ENCODE results near the gene MS4A18.
"Not testable (repeated sequence)": the region's sequence is repeated elsewhere in the genome, so short reads cannot be mapped to it uniquely, and the experiment has no call there.

The MS4A18 gene

GRCh38 chr11:60724420-60724819, at the start of gene MS4A18:
MS4A18 (plus strand) TSS chr11:60724720.
- no peak for DNase-seq
- intact Hi-C loops (cut with DNase I), result no loop called here

- DNase-seq; intact Hi-C loops (cut with DNase I): not testable (repeated sequence)
Measured at GRCh38 chr11:60678231-60678630, 46.3 kb upstream of the MS4A18 start.

GRCh38 chr11:60679879-60680278, 44.6 kb upstream of the MS4A18 start:
- DNase-seq, result no peak
- intact Hi-C loops (cut with DNase I), result no loop called here

GRCh38 chr11:60680455-60681119, 43.9 kb upstream of the MS4A18 start:
- intact Hi-C loops (cut with DNase I), result no loop called here
- no peak for DNase-seq

- intact Hi-C loops (cut with DNase I); DNase-seq: not testable (repeated sequence)
Measured at GRCh38 chr11:60684541-60684848, 40.0 kb upstream of the MS4A18 start.

- intact Hi-C loops (cut with DNase I), result no loop called here
Measured at GRCh38 chr11:60691661-60692060, 32.9 kb upstream of the MS4A18 start.

GRCh38 chr11:60699284-60699691, 25.2 kb upstream of the MS4A18 start, which contains the start of gene MS4A8:
MS4A8 (plus strand) TSS chr11:60699612; CDS start chr11:60700861, 1,249 bp downstream.
- intact Hi-C loops (cut with DNase I), result no loop called here
- DNase-seq, result no peak

More at GRCh38 chr11:60691661-60692060, 32.9 kb upstream of the MS4A18 start:
- DNase-seq, result no peak

- intact Hi-C loops (cut with DNase I), result no loop called here
- no peak for DNase-seq
Measured at GRCh38 chr11:60699936-60700335, 24.6 kb upstream of the MS4A18 start.

GRCh38 chr11:60700689-60701468, 23.6 kb upstream of the MS4A18 start:
- DNase-seq, result no peak
- intact Hi-C loops (cut with DNase I), result no loop called here

- intact Hi-C loops (cut with DNase I), result no loop called here
- no peak for DNase-seq
Measured at GRCh38 chr11:60701469-60701818, 23.1 kb upstream of the MS4A18 start.

GRCh38 chr11:60703374-60703773, 21.1 kb upstream of the MS4A18 start:
- intact Hi-C loops (cut with DNase I), result no loop called here
- DNase-seq, result no peak

GRCh38 chr11:60705895-60706294, 18.6 kb upstream of the MS4A18 start:
- no peak for DNase-seq
- intact Hi-C loops (cut with DNase I), result no loop called here

GRCh38 chr11:60706931-60707330, 17.6 kb upstream of the MS4A18 start:
- intact Hi-C loops (cut with DNase I), result no loop called here
- no peak for DNase-seq

GRCh38 chr11:60710482-60710881, 14.0 kb upstream of the MS4A18 start:
- no peak for DNase-seq
- intact Hi-C loops (cut with DNase I), result no loop called here

- DNase-seq, result no peak
- intact Hi-C loops (cut with DNase I), result no loop called here
Measured at GRCh38 chr11:60711276-60711675, 13.2 kb upstream of the MS4A18 start.

GRCh38 chr11:60713423-60713822, 11.1 kb upstream of the MS4A18 start:
- intact Hi-C loops (cut with DNase I); DNase-seq: not testable (repeated sequence)

GRCh38 chr11:60717956-60718355, 6.6 kb upstream of the MS4A18 start:
- intact Hi-C loops (cut with DNase I), result no loop called here
- DNase-seq, result no peak

GRCh38 chr11:60718524-60719316, 5.8 kb upstream of the MS4A18 start:
- DNase-seq, result no peak
- intact Hi-C loops (cut with DNase I), result no loop called here

- intact Hi-C loops (cut with DNase I), result no loop called here
- no peak for DNase-seq
Measured at GRCh38 chr11:60719391-60719790, 5.1 kb upstream of the MS4A18 start.

- no peak for DNase-seq
- intact Hi-C loops (cut with DNase I), result no loop called here
Measured at GRCh38 chr11:60720460-60720859, 4.1 kb upstream of the MS4A18 start.

- intact Hi-C loops (cut with DNase I), result no loop called here
- DNase-seq, result no peak
Measured at GRCh38 chr11:60725592-60725991, 1.1 kb downstream of the MS4A18 start.

All from posterior cingulate gyrus (tissue), 11 donors.